ENCODE data around the gene KLHL29. TPM values are rescaled to one million over a fixed set of nuclear protein-coding genes. Genes with fewer than 3 reads are reported as not detected.
A peak's percentile ranks its signal among the peaks of the same experiment; 100 is the strongest.

KLHL29 gene
- total RNA-seq, 1 donor = 14.7 TPM

DNA sequence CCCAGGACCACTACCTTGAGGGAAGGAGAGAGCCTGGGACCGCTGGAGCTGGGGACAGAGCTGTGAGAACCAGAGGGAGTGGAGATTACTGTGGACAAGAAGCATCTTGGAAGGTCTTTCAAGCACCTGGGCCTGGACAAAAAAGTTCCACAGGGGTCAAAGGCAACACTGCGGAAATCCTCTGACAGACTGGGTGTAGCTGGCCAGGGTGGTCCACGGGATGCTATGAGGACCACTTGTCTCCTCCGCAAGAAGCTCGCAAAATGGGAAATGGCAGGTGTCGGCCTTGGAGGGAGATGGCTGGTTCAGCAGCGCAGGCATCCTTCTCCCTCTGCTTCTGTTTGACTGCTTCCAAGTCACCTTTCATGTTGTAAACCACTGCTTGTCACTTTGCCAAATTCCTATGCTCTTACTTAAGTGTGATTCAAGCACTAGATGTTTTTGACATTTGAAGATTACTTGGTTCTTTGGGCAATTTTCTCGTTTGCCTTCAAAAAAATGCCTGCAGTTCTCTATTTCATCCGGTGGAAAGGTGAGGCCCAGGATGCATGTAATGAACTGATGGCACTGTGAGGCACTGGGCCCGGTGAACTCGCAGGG lies 27.7 kb downstream of the KLHL29 start:
- TF ChIP-seq, protein P1, sequence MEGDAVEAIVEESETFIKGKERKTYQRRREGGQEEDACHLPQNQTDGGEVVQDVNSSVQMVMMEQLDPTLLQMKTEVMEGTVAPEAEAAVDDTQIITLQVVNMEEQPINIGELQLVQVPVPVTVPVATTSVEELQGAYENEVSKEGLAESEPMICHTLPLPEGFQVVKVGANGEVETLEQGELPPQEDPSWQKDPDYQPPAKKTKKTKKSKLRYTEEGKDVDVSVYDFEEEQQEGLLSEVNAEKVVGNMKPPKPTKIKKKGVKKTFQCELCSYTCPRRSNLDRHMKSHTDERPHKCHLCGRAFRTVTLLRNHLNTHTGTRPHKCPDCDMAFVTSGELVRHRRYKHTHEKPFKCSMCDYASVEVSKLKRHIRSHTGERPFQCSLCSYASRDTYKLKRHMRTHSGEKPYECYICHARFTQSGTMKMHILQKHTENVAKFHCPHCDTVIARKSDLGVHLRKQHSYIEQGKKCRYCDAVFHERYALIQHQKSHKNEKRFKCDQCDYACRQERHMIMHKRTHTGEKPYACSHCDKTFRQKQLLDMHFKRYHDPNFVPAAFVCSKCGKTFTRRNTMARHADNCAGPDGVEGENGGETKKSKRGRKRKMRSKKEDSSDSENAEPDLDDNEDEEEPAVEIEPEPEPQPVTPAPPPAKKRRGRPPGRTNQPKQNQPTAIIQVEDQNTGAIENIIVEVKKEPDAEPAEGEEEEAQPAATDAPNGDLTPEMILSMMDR (IDR thresholded peaks at IDR 0.05; ENCODE audit: insufficient read depth, low read depth, low read length) = no peak
- DNase-seq (ENCODE audit: low read depth) = peak; percentile 45
- H3K4me3 ChIP-seq (ENCODE audit: low read depth, low read length) = no peak overlapping the region

DNA sequence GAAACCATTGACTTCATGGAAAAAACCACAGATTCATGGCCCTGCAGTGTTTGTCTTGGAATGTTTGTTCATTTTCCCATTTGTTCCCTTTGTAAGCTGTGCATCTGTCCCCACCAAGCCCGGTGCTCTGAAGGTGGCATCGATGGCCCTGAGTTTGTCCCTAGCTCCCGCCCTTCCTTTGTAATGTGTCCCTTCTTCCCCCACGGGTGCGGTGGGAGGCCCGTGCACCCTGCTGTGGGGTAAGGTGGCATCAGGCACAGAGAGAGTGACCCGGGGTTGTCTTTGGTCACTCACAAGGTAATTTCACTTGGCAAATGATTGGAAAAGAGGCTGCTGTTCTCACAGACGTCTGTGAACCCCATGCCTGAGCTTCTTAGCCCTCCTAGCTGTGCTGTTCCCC lies 28.7 kb downstream of the KLHL29 start:
- TF ChIP-seq, protein P1 (IDR thresholded peaks at IDR 0.05; ENCODE audit: insufficient read depth, low read depth, low read length) = no peak
- DNase-seq (ENCODE audit: low read depth) = no peak
- no peak overlapping the region for H3K4me3 ChIP-seq (ENCODE audit: low read depth, low read length)

DNA sequence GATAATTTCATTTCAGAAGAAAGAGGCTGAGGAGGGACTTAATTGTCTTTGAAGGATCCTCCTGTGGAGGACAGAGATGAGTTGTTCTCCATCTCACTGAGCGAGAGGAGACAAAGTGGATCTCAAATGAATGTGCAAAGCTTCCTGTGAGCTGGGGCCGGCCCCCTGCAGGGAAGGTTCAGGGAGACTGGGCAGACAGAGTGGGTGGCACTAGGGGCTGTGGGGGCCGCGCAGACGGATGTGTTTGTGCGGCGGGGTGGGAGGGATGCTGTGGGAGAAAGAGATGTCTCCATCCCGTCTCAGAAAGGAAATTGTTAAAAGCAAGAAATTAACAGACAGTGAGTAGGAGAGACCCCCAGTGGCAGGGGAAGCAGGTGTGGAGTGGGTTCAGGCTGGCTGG lies 29.1 kb downstream of the KLHL29 start:
- no peak for DNase-seq (ENCODE audit: low read depth)
- no peak overlapping the region for H3K4me3 ChIP-seq (ENCODE audit: low read depth, low read length)
- TF ChIP-seq, protein P1 (IDR thresholded peaks at IDR 0.05; ENCODE audit: insufficient read depth, low read depth, low read length) = no peak

DNA sequence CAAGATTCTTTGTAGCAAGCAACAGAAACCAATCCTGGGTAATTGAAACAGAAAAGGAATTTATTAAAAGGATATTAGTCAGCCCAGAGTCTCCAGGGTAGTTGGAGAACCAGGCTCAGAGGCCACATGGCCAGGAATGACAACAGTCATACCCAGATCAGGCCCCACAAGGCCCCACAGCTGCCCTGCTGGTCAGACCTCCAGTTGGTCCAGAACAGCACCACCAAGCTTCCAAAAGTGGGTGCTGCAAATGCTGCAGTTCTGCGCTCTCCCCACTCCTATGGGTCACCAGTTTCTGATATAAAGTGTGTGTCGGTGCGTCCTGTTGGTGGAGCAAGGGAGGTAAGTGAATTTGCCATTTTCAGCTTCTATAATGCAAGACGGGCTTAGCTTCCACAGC lies 29.9 kb downstream of the KLHL29 start:
- no peak overlapping the region for H3K4me3 ChIP-seq (ENCODE audit: low read depth, low read length)
- DNase-seq (ENCODE audit: low read depth) = peak; percentile 27
- TF ChIP-seq, protein P1 (IDR thresholded peaks at IDR 0.05; ENCODE audit: insufficient read depth, low read depth, low read length) = peak; percentile 38

DNA sequence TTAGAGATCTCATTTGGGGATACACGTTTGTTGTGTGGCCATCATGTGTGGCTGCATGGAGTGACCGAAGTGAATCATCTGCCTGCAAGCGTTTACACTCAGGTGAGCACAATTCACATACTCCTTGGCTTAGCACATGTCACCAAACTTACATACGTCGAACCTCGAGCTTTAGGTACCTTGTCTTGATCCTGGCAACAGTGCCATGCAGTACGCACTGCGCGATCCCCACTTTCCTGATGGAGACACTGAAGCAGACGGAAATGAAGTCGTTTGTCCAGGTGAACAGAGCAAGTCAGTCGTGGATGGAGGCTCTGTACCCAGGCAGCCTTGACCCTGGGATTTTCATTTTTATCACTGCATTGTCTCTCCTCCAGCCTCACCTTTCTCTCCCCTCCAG lies 32.3 kb downstream of the KLHL29 start:
- no peak for DNase-seq (ENCODE audit: low read depth)
- H3K4me3 ChIP-seq (ENCODE audit: low read depth, low read length) = no peak overlapping the region
- TF ChIP-seq, protein P1 (IDR thresholded peaks at IDR 0.05; ENCODE audit: insufficient read depth, low read depth, low read length) = no peak

DNA sequence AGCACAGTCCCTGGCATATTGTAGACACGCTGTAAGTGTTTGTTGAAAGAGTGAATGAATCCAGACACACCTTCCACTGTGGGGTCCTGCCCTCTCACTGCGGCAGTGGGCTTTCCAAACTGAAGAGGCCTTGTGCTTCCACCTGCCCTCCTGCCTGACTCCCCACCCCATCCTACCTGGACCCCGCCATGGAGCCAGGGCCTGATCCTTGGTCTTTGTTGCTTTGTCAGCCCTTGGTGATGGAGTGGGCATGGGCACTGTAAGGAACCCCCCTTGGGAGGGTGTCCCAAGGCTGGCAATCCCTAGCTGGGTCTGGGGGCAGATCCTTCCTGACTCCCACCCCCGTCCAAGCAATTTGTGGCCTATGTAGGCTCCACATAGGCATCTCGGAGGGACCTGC lies 33.1 kb downstream of the KLHL29 start:
- no peak for DNase-seq (ENCODE audit: low read depth)
- no peak overlapping the region for H3K4me3 ChIP-seq (ENCODE audit: low read depth, low read length)
- TF ChIP-seq, protein P1 (IDR thresholded peaks at IDR 0.05; ENCODE audit: insufficient read depth, low read depth, low read length) = no peak

DNA sequence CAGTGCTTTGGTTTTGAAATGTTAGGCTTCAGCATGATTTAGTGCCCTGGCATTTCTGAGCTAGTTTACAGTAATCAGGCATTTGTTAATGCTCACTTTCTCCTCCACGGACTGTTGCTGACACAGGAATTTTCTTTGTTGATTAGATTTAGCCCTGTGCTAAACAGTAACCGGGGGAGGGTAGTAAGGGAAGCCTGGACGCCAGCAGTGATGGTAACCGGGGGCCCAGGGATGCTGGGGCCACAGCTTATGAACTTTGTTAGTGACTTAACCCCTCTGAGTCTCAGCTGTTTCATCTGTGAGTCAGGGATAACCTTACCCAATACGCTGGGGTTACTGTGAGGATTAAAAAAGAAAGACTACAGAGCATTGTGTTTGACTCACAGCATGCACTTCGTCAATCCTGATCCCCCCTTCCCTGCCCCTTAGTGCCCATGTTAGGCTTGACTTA lies 33.5 kb downstream of the KLHL29 start:
- TF ChIP-seq, protein P1 (IDR thresholded peaks at IDR 0.05; ENCODE audit: insufficient read depth, low read depth, low read length) = no peak
- no peak overlapping the region for H3K4me3 ChIP-seq (ENCODE audit: low read depth, low read length)
- DNase-seq (ENCODE audit: low read depth) = peak; percentile 84

All from fibroblast of villous mesenchyme (primary cell).